Liver (tissue), 9 donors: Measurements from ENCODE around the gene DUSP9. TPM values are rescaled to one million over a fixed set of nuclear protein-coding genes. Genes with fewer than 3 reads are reported as not detected.

Experiments
- DNase-seq: peaks from one replicate; pipeline ENCODE4 v3.0.0-alpha.2; 2017; ENCODE audit warnings: low spot score
- H3K27ac ChIP-seq, 2 donors: one replicate each; pipeline ENCODE4 v1.7.0; 2013; ENCODE audit warnings: inconsistent platforms in 2 of 2, low read length in 2 of 2, control low read depth in 1 of 2, low read depth in 1 of 2, mild to moderate bottlenecking in 1 of 2
- H3K27me3 ChIP-seq, 4 donors: one replicate each; pipeline versions ENCODE4 v1.6.1 to v1.7.0; 2013; ENCODE audit warnings: low read length in 3 of 4, inconsistent platforms in 1 of 4, mild to moderate bottlenecking in 1 of 4, moderate library complexity in 1 of 4; ENCODE audit not compliant: control insufficient read depth in 4 of 4, insufficient read depth in 4 of 4
- H3K36me3 ChIP-seq, 4 donors: one replicate each; pipeline versions ENCODE4 v1.6.1 to v1.7.0; 2013; ENCODE audit warnings: low read length in 3 of 4, mild to moderate bottlenecking in 3 of 4, low read depth in 1 of 4, moderate library complexity in 1 of 4; ENCODE audit not compliant: control insufficient read depth in 4 of 4, insufficient read depth in 3 of 4
- H3K4me1 ChIP-seq, 4 donors: one replicate each; pipeline versions ENCODE4 v1.6.1 to v1.7.0; 2013; ENCODE audit warnings: low read length in 3 of 4, mild to moderate bottlenecking in 3 of 4, moderate library complexity in 1 of 4; ENCODE audit not compliant: control insufficient read depth in 4 of 4, insufficient read depth in 4 of 4
- H3K4me3 ChIP-seq, 3 donors: one replicate each; pipeline versions ENCODE4 v1.6.1 to v1.7.0; 2013; ENCODE audit warnings: low read length in 3 of 3, control low read depth in 1 of 3, low read depth in 1 of 3, mild to moderate bottlenecking in 1 of 3
- H3K9ac ChIP-seq, 2 donors: one replicate each; pipeline ENCODE4 v1.7.0; 2013; ENCODE audit warnings: low read length in 2 of 2, mild to moderate bottlenecking in 2 of 2, moderate library complexity in 2 of 2, control low read depth in 1 of 2, low read depth in 1 of 2
- H3K9me3 ChIP-seq, 4 donors: one replicate each; pipeline versions ENCODE4 v1.6.1 to v1.7.0; 2013; ENCODE audit warnings: low read length in 3 of 4; ENCODE audit not compliant: control insufficient read depth in 4 of 4
- EGR1 ChIP-seq, 2 donors: IDR thresholded peaks; 2 replicates each; pipeline ENCODE4 v1.6.1; 2016 to 2018; ENCODE audit warnings: antibody characterized with exemption in 2 of 2, low read depth in 2 of 2
- FOXA1 ChIP-seq: IDR thresholded peaks from 2 replicates; pipeline ENCODE4 v1.6.1; 2016; ENCODE audit warnings: antibody characterized with exemption
- FOXA2 ChIP-seq: IDR thresholded peaks from 2 replicates; pipeline ENCODE4 v1.6.1; 2016; ENCODE audit warnings: antibody characterized with exemption
- HNF4A ChIP-seq, 2 donors: conservative IDR thresholded peaks; 2 replicates each; pipeline ENCODE4 v1.6.1; 2016; ENCODE audit warnings: antibody characterized with exemption in 2 of 2, mild to moderate bottlenecking in 2 of 2
- HNF4G ChIP-seq: IDR thresholded peaks from 2 replicates; pipeline ENCODE4 v1.6.1; 2016; ENCODE audit warnings: antibody characterized with exemption
- NR2F2 ChIP-seq: IDR thresholded peaks from 2 replicates; pipeline ENCODE4 v1.6.1; 2016; ENCODE audit warnings: antibody characterized with exemption
- RAD21 ChIP-seq, 2 donors: IDR thresholded peaks; 2 replicates each; pipeline ENCODE4 v1.6.1; 2016; ENCODE audit warnings: antibody characterized with exemption in 2 of 2, mild to moderate bottlenecking in 2 of 2
- RXRA ChIP-seq, 2 donors: IDR thresholded peaks; 2 replicates each; pipeline ENCODE4 v1.6.1; 2017 to 2018; ENCODE audit warnings: antibody characterized with exemption in 2 of 2, mild to moderate bottlenecking in 1 of 2
- SP1 ChIP-seq: IDR thresholded peaks from 2 replicates; pipeline ENCODE4 v1.6.1; 2018; ENCODE audit warnings: antibody characterized with exemption, mild to moderate bottlenecking
- TAF1 ChIP-seq: conservative IDR thresholded peaks from 2 replicates; pipeline ENCODE4 v1.6.1; 2016; ENCODE audit warnings: antibody characterized with exemption, mild to moderate bottlenecking
- WGBS: extraction: QIAGEN DNeasy Blood & Tissue Kit; methylation state at CpG from one replicate; pipeline ENCODE4 v1.1.7; 2013; 5-methylcytosine and 5-hydroxymethylcytosine counted together
- polyA plus RNA-seq, 2 donors: library from polyadenylated mRNA; stranded (reverse) in 1 of 2; unstranded in 1 of 2; fragments of 200-250 nt in 1 of 2; fragments of >200 nt in 1 of 2; fragmentation: Nextera tagmentation in 1 of 2; extraction: Ambion mirVana in 1 of 2; gene quantifications; one replicate each; pipeline versions ENCODE4 v1.2.1 to v1.2.3, GENCODE V29; 2013 to 2015
- total RNA-seq, 2 donors: library from RNA; depleted of rRNA; stranded (reverse); fragments of >200 nt; gene quantifications; one replicate each; pipeline ENCODE4 v1.2.3, GENCODE V29; 2014
- TF ChIP-seq, protein P1 (sequence below): IDR thresholded peaks from 2 replicates; pipeline ENCODE4 v1.6.1; 2016; ENCODE audit warnings: antibody characterized with exemption, mild to moderate bottlenecking
- TF ChIP-seq, protein P2 (sequence below): IDR thresholded peaks from 2 replicates; pipeline ENCODE4 v1.6.1; 2016; ENCODE audit warnings: antibody characterized with exemption
- TF ChIP-seq, protein P3 (sequence below): fragments of 150-350 bp; IDR thresholded peaks from 2 replicates; pipeline ENCODE4 v1.5.1; 2017; ENCODE audit warnings: improper control_type of control experiment, low read depth, low read length; ENCODE audit not compliant: missing input control
- TF ChIP-seq, protein P4 (sequence below): IDR thresholded peaks from 2 replicates; pipeline ENCODE4 v1.6.1; 2016; ENCODE audit warnings: antibody characterized with exemption
- donor health status: healthy.
- donor health status: healthy.
- donor health status: healthy.
- donor health status: healthy.
- donor health status: healthy.

The DUSP9 gene
- total and polyA plus RNA-seq, 4 donors, result 0.42 to 164 (median 1.4) TPM

DNA sequence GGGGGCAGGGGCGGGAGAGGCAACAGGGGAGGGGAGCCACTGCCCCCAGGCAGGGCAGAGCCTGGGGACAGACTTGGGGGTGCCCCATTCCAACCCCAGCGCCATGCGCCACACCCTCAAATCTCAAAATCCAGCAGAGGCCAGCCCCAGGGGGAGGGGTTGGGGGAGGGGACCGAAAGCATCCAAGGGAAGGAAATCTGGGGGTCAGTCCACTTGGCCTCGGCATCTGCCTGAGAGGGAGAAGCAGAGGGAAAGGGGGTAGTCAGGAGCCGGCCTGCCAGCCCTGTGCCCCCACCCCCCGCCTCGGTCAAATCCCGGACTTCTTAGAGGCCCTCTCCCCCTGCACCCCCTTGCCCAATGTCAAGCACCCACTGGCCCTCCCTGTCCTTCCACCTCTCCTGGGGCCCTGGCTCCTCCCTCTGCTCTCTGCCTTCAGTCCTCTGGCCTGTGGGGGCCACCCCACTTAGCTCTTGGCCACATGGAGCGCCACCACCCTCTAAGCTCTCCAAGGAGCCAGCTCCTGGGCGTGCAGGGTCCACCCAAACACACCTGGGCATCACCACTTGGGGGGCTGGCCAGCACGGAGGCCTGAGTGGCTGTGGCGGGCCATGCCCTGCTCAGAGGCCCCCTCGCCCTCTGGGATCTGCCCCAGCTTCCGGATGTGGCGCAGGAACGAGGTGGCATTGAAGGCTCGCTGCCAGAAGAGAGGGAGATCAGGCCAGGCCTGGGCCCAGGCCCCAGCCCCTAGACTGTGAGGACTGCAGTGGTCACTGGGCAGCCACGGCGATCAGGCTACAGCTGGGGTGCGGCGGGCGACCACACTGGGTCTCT is 23.1 kb downstream of the DUSP9 start (continued):
- TF ChIP-seq, protein P1, sequence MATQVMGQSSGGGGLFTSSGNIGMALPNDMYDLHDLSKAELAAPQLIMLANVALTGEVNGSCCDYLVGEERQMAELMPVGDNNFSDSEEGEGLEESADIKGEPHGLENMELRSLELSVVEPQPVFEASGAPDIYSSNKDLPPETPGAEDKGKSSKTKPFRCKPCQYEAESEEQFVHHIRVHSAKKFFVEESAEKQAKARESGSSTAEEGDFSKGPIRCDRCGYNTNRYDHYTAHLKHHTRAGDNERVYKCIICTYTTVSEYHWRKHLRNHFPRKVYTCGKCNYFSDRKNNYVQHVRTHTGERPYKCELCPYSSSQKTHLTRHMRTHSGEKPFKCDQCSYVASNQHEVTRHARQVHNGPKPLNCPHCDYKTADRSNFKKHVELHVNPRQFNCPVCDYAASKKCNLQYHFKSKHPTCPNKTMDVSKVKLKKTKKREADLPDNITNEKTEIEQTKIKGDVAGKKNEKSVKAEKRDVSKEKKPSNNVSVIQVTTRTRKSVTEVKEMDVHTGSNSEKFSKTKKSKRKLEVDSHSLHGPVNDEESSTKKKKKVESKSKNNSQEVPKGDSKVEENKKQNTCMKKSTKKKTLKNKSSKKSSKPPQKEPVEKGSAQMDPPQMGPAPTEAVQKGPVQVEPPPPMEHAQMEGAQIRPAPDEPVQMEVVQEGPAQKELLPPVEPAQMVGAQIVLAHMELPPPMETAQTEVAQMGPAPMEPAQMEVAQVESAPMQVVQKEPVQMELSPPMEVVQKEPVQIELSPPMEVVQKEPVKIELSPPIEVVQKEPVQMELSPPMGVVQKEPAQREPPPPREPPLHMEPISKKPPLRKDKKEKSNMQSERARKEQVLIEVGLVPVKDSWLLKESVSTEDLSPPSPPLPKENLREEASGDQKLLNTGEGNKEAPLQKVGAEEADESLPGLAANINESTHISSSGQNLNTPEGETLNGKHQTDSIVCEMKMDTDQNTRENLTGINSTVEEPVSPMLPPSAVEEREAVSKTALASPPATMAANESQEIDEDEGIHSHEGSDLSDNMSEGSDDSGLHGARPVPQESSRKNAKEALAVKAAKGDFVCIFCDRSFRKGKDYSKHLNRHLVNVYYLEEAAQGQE, result no peak
- TF ChIP-seq RXRA (IDR thresholded peaks at IDR 0.05) (no peak), FOXA2 (no peak), HNF4G (no peak), NR2F2 (no peak), FOXA1 (no peak), HNF4A (conservative IDR thresholded peaks at IDR 0.05) (no peak)

DNA sequence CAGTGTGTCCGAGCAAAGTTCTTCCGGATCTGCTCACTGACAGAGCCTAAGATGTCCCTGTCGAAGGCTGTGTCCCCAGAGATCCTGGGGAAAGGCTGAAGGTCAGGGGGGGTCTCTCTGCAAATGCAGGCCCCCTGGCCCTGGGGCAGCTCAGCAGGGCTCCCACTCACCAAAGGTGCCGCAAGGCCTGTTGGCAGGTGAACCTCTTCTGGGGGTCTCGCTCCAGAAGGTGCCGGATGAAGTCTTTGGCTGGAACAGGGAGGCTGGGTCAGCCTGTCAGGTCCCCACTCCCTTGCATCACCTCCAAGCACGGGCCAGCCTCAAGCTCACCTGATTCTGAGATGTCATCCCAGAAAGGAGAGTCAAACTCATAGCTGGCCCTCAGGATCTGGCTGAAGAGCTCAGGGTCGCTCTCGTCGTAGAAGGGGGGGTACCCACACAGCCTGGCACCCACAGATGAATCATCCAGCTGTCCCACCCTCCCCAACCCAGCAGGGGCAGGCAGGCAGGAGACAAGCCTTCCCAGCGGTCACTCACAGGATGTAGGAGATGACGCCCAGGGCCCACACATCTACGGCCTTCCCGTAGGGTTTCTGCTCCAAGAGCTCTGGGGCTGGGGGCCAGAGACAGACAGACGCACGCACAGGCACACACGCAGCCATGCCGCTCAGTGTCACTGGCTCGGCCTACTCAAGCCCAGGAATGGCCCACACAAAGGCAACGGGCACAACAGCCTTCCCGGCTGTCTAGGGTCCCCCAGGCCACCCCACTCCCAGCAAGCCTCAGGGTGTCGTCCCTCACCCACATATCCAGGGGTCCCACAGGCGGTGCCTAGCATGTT is 24.0 kb downstream of the DUSP9 start:
- TF ChIP-seq SP1 (no peak), TAF1 (no peak), RAD21 (IDR thresholded peaks at IDR 0.05) (no peak), HNF4A (conservative IDR thresholded peaks at IDR 0.05) (no peak), EGR1 (IDR thresholded peaks at IDR 0.05; ENCODE audit: low read depth in 2 of 2) (no peak)
- TF ChIP-seq, protein P2, sequence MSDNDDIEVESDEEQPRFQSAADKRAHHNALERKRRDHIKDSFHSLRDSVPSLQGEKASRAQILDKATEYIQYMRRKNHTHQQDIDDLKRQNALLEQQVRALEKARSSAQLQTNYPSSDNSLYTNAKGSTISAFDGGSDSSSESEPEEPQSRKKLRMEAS, result no peak
- TF ChIP-seq, protein P3, sequence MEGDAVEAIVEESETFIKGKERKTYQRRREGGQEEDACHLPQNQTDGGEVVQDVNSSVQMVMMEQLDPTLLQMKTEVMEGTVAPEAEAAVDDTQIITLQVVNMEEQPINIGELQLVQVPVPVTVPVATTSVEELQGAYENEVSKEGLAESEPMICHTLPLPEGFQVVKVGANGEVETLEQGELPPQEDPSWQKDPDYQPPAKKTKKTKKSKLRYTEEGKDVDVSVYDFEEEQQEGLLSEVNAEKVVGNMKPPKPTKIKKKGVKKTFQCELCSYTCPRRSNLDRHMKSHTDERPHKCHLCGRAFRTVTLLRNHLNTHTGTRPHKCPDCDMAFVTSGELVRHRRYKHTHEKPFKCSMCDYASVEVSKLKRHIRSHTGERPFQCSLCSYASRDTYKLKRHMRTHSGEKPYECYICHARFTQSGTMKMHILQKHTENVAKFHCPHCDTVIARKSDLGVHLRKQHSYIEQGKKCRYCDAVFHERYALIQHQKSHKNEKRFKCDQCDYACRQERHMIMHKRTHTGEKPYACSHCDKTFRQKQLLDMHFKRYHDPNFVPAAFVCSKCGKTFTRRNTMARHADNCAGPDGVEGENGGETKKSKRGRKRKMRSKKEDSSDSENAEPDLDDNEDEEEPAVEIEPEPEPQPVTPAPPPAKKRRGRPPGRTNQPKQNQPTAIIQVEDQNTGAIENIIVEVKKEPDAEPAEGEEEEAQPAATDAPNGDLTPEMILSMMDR, result no peak
- TF ChIP-seq, protein P1, result no peak
- TF ChIP-seq, protein P4, sequence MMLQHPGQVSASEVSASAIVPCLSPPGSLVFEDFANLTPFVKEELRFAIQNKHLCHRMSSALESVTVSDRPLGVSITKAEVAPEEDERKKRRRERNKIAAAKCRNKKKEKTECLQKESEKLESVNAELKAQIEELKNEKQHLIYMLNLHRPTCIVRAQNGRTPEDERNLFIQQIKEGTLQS, result no peak
- no peaks in the 10 kb centered on the region for H3K9me3 ChIP-seq
- no peak for DNase-seq
- H3K36me3 ChIP-seq, result no peaks in the 10 kb centered on the region
- no peak overlapping the region for H3K9ac ChIP-seq
- peaks cover 0 to 2% (median 1%) of the 10 kb centered on the region in 4 donors for H3K4me1 ChIP-seq
- peaks cover 0 to 6% (median 0%) of the 10 kb centered on the region in 4 donors for H3K27me3 ChIP-seq
- H3K27ac ChIP-seq, result no peak overlapping the region
- no peak overlapping the region for H3K4me3 ChIP-seq
- 92% methylated on average over 23 of the region's 23 CpGs for WGBS
